GM12874 (cell line): ENCODE measurements around the gene CTNNA2.

Experiments
- TF ChIP-seq, protein P1 (sequence below): IDR thresholded peaks from 2 replicates; pipeline ENCODE4 v1.5.1; 2011; ENCODE audit warnings: low read depth, mild to moderate bottlenecking, control low read depth, low read length, moderate library complexity; ENCODE audit not compliant: insufficient read depth

The CTNNA2 gene

DNA sequence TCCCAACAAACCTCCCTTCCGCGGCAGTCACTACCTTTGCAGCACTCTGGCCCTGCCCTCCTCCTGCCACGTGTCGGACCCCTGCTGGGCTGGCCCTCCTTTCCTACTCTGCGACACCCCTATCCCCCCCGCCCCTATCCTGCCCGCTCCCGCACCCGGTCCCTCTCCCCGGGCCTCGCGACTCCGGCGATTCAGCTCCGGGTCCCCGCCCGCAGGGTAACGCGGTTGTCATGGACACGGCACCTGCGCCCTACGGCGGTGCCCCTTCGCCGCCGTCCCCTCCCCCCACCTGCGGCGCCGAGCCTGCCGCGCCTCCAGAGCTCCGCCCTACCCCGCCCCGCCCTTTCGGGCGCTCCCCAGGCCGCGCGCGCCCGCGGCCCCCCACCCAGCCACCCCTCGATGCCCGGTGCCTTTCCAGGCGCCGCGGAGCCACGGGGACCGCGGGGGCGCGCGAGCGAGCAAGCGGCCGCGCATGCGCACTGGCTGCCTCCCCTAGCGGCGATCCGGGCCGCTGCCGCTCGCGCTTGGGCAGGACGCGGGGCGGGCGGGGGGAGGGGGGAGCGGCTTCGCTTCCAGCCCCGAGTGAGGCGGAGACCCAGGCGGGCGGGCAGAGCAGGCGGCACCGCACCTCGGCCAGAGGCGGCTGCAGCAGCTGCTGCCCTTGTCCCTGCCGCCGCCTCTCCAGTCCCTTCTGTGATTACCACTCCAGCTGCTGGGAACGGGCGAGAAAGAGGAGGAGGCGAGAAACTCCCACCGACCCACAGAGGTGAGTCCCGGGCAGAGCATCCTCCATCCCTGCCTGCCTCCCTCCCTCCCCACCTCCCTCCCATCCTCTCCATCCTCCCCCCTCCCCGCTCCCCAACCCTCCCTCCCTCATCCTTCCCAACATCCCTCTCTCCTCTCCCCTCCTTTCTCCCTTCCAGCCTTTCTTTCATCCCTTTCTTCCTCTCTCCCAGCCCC is at the start of gene CTNNA2:
Gene CTNNA2 (plus strand): TSS at position 610 of the 960 bp plus-strand sequence.
- TF ChIP-seq, protein P1, sequence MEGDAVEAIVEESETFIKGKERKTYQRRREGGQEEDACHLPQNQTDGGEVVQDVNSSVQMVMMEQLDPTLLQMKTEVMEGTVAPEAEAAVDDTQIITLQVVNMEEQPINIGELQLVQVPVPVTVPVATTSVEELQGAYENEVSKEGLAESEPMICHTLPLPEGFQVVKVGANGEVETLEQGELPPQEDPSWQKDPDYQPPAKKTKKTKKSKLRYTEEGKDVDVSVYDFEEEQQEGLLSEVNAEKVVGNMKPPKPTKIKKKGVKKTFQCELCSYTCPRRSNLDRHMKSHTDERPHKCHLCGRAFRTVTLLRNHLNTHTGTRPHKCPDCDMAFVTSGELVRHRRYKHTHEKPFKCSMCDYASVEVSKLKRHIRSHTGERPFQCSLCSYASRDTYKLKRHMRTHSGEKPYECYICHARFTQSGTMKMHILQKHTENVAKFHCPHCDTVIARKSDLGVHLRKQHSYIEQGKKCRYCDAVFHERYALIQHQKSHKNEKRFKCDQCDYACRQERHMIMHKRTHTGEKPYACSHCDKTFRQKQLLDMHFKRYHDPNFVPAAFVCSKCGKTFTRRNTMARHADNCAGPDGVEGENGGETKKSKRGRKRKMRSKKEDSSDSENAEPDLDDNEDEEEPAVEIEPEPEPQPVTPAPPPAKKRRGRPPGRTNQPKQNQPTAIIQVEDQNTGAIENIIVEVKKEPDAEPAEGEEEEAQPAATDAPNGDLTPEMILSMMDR, result peak; percentile 50

DNA sequence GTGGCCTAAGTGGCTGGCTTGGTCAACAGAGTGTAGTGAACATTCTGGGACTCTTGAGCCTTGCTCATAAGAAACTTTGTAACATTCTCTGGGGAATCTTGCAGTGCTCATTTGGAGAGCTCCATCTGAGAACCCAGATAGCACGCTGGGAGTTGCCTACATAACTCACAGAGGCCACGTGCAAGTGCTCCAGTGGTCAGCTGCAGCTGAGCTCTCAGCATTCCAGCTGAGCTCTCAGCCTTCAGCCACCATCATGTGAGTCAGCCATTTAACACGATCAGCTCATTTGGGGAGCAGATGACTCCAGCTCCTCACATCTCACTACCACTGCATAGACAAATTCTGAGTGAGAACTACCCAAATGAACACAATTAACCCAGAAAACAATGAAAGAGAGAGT is 25.5 kb upstream of the CTNNA2 start:
- TF ChIP-seq, protein P1, result no peak

DNA sequence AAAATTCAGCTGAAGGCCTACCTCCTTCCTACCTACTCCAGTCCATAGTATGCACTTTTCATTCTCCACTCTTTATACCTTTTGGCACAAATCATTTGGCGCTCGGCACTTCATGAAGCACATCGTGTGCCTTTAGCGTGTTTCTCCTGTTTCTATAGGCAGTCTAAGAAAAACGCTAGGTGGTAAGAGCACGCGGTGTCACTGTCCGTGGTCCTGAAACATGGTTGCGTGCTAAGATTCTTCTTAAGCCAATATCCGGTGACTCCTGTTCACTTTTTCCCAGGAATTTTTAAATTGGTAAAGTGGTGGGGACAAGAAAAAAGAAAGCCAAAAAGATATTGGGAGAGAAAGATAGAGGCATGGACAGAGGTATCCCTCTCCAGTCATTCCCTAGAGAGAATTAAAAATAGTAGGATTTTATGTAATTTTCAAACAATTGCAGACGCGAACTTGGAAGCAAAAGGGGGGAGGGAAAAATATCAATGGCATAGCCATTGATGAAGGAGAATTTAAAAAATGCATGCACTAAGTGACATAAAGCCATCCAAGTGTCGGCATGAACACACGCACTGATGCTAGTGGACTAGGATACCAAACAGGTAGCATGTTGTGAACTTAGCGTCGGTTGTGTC is 1.4 kb upstream of the CTNNA2 start:
- TF ChIP-seq, protein P1, result no peak

DNA sequence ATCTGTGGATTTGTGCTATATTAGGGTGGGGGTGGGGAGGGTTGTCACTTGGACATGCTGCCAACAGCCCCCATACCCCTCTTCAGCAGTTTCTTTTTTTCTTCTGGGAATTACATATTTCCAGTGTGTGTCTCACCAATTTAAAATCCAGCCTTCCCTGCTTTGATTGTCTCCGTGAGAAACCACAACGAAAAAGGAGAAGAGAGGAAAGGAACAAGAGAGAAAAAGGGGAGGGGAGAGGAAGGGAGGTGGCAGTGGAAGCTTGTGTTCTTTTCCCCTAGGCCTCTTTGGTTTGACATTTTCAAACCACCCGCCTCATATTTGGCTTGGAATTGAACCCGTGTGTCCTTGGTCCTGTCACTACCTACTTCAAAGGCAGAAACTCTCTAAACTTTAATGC is 860 bp downstream of the CTNNA2 start:
- TF ChIP-seq, protein P1, result no peak

DNA sequence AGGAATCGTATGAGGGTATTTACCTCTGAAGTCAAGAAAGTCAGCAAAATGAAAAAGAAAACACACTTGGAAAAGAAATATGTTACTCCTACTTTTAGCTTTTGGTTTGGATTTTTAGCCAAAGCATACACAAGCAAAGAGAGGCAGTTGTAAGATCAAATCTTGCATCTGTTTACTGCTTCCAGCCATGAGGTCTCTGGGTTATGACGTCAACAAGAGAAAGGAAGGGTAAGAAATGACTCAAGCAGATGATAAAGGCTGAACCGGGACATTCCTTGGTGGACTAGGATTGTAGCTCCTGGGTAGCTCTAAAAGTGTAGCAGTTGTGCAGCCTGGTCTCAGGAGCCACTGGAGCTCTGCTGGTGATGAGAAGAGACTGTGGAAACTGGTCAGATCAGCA is 16.8 kb downstream of the CTNNA2 start:
- TF ChIP-seq, protein P1, result no peak

DNA sequence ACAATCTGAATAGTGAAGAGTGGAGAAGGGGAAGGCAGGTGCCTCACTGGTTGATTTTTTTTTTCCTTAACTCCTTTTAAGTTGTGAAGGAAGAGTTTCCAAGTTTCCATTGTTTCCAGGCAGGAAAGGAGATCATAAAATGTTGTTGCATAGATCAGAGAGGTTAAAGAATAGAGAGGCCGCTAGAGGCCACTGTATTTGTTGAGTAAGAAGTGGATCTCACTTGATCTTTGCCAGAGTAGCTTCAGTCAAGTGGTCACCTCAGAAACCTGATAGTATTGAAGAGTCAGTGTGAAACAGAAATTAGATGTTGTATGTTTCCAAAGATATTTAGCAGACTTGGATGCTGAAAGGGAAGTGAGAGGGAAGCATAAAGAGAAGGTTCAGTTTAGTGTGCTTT is 17.6 kb downstream of the CTNNA2 start:
- TF ChIP-seq, protein P1, result no peak

DNA sequence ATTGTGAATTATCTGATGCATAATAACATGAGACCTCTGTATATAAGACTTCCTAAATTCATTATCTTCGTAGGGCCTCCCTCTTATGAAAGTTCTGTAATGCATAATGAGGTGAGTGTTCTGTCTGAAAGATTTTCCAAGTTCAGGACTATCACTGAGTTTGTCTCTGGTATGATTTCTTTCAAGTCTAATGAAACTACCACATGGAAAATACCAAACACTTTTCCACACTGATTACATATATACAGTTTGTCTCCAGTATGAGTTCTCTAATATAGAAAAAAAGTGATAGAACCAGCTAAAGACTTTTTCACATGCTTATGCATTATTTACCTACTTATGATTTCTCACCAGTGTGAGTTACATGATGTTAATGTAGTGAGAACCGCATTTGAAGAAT is 34.7 kb downstream of the CTNNA2 start:
- TF ChIP-seq, protein P1, result no peak
